ENCODE data around the gene IGFL2. TPM values are rescaled to one million over a fixed set of nuclear protein-coding genes. Genes with fewer than 3 reads are reported as not detected.
A peak's percentile ranks its signal among the peaks of the same experiment; 100 is the strongest.
"Not testable (repeated sequence)": the region's sequence is repeated elsewhere in the genome, so short reads cannot be mapped to it uniquely, and the experiment has no call there.

The IGFL2 gene
- total and polyA plus RNA-seq, 2 experiments from 2014 or later, result not detected

GRCh38 chr19:46191972-46192371, 43.9 kb downstream of the IGFL2 start:
- no peak overlapping the region for H3K4me2 ChIP-seq (ENCODE audit: unreplicated experiment)
- no peaks in the 10 kb centered on the region for H3K79me2 ChIP-seq (ENCODE audit: insufficient read depth)
- no peaks in the 10 kb centered on the region for H3K36me3 ChIP-seq (ENCODE audit: low read depth)
- H2AFZ ChIP-seq, result no peak overlapping the region
- DNase-seq, result no peak
- H3K4me1 ChIP-seq (ENCODE audit: insufficient read depth), result peaks cover 4% of the 10 kb centered on the region
- H3F3A ChIP-seq (ENCODE audit: insufficient read depth), result peaks cover 16% of the 10 kb centered on the region
- WGBS, 2 experiments (ENCODE audit: low coverage in 1 of 2, low lambda C conversion rate in 2 of 2, missing lambda C conversion rate in 2 of 2), result 65 to 66% methylated on average over 3 of the region's 3 CpGs
- H3K9me2 ChIP-seq (ENCODE audit: insufficient read depth), result no peaks in the 10 kb centered on the region
- peaks cover 27% of the 10 kb centered on the region for H3K27me3 ChIP-seq (replicated peaks; ENCODE audit: insufficient read depth)
- H3K27ac ChIP-seq, result no peak overlapping the region
- no peak overlapping the region for H3K4me3 ChIP-seq
- TF ChIP-seq EZH2 (IDR thresholded peaks at IDR 0.05; ENCODE audit: insufficient read depth, poor library complexity, severe bottlenecking) (no peak), EZH2phosphoT487 (IDR thresholded peaks at IDR 0.05; ENCODE audit: insufficient read depth, low read depth) (no peak)
- H4K20me1 ChIP-seq (ENCODE audit: insufficient read depth), result no peaks in the 10 kb centered on the region
- H3K9me3 ChIP-seq (ENCODE audit: low read depth), result no peaks in the 10 kb centered on the region
- in situ Hi-C loops (cut with MboI), result no loop called here
- no peak overlapping the region for H3K9ac ChIP-seq

GRCh38 chr19:46192626-46192991, 44.6 kb downstream of the IGFL2 start:
- H3K9me3 ChIP-seq (ENCODE audit: low read depth); H4K20me1 ChIP-seq (ENCODE audit: insufficient read depth); H3K36me3 ChIP-seq (ENCODE audit: low read depth); H2AFZ ChIP-seq; H3K9me2 ChIP-seq (ENCODE audit: insufficient read depth); in situ Hi-C loops (cut with MboI); H3K79me2 ChIP-seq (ENCODE audit: insufficient read depth); DNase-seq; H3K4me1 ChIP-seq (ENCODE audit: insufficient read depth): not testable (repeated sequence)
- Histone ChIP-seq H3K4me3 (peak overlapping the region; percentile 5; the same call in 1 of the 2 replicates), H3F3A (ENCODE audit: insufficient read depth) (peaks cover 16% of the 10 kb centered on the region), H3K27ac (0 out of 2 replicates have a peak overlapping the region, but pooled peaks have one; percentile 4), H3K9ac (peak overlapping the region; percentile 41; the same call in 1 of the 2 replicates), H3K27me3 (replicated peaks; ENCODE audit: insufficient read depth) (peaks cover 31% of the 10 kb centered on the region), H3K4me2 (ENCODE audit: unreplicated experiment) (peak overlapping the region; percentile 74)
- WGBS, 2 experiments (ENCODE audit: low coverage in 1 of 2, low lambda C conversion rate in 2 of 2, missing lambda C conversion rate in 2 of 2), result 77 to 78% methylated on average over 5 of the region's 5 CpGs

- peaks cover 16% of the 10 kb centered on the region for H3F3A ChIP-seq (ENCODE audit: insufficient read depth)
- no peak overlapping the region for H2AFZ ChIP-seq
- in situ Hi-C loops (cut with MboI), result no loop called here
- no peaks in the 10 kb centered on the region for H4K20me1 ChIP-seq (ENCODE audit: insufficient read depth)
- peak; percentile 95 for DNase-seq
- H3K4me1 ChIP-seq (ENCODE audit: insufficient read depth), result peaks cover 4% of the 10 kb centered on the region
- TF ChIP-seq EZH2phosphoT487 (IDR thresholded peaks at IDR 0.05; ENCODE audit: insufficient read depth, low read depth), result peak; percentile 50; the same call in 1 of the 2 replicates
- TF ChIP-seq EZH2 (IDR thresholded peaks at IDR 0.05; ENCODE audit: insufficient read depth, poor library complexity, severe bottlenecking), result no peak
- no peaks in the 10 kb centered on the region for H3K9me2 ChIP-seq (ENCODE audit: insufficient read depth)
- no peaks in the 10 kb centered on the region for H3K9me3 ChIP-seq (ENCODE audit: low read depth)
- no peaks in the 10 kb centered on the region for H3K79me2 ChIP-seq (ENCODE audit: insufficient read depth)
- 0 out of 2 replicates have a peak overlapping the region, but pooled peaks have one; percentile 4 for H3K27ac ChIP-seq
- H3K36me3 ChIP-seq (ENCODE audit: low read depth), result no peaks in the 10 kb centered on the region
- H3K9ac ChIP-seq, result peak overlapping the region; percentile 41; the same call in 1 of the 2 replicates
- H3K4me2 ChIP-seq (ENCODE audit: unreplicated experiment), result peak overlapping the region; percentile 74
- peaks cover 33% of the 10 kb centered on the region for H3K27me3 ChIP-seq (replicated peaks; ENCODE audit: insufficient read depth)
- WGBS, 2 experiments (ENCODE audit: low coverage in 1 of 2, low lambda C conversion rate in 2 of 2, missing lambda C conversion rate in 2 of 2), result 1% methylated on average over 11 of the region's 11 CpGs
- H3K4me3 ChIP-seq, result peak overlapping the region; percentile 5; the same call in 1 of the 2 replicates
These were observed 45.1 kb downstream of the IGFL2 start for GRCh38 chr19:46192992-46193650.

- Histone ChIP-seq H3K27me3 (replicated peaks; ENCODE audit: insufficient read depth) (peaks cover 39% of the 10 kb centered on the region), H3K9me2 (ENCODE audit: insufficient read depth) (no peaks in the 10 kb centered on the region), H3K79me2 (ENCODE audit: insufficient read depth) (no peaks in the 10 kb centered on the region), H2AFZ (no peak overlapping the region), H3K4me2 (ENCODE audit: unreplicated experiment) (peak overlapping the region; percentile 74), H3K9ac (no peak overlapping the region), H3K9me3 (ENCODE audit: low read depth) (no peaks in the 10 kb centered on the region), H3K27ac (no peak overlapping the region), H3F3A (ENCODE audit: insufficient read depth) (peaks cover 16% of the 10 kb centered on the region), H3K4me1 (ENCODE audit: insufficient read depth) (peaks cover 4% of the 10 kb centered on the region), H4K20me1 (ENCODE audit: insufficient read depth) (no peaks in the 10 kb centered on the region), H3K4me3 (no peak overlapping the region), H3K36me3 (ENCODE audit: low read depth) (no peaks in the 10 kb centered on the region)
- 82 to 85% methylated on average over 4 of the region's 4 CpGs for WGBS, 2 experiments (ENCODE audit: low coverage in 1 of 2, low lambda C conversion rate in 2 of 2, missing lambda C conversion rate in 2 of 2)
- in situ Hi-C loops (cut with MboI), result no loop called here
- TF ChIP-seq EZH2 (IDR thresholded peaks at IDR 0.05; ENCODE audit: insufficient read depth, poor library complexity, severe bottlenecking) (no peak), EZH2phosphoT487 (IDR thresholded peaks at IDR 0.05; ENCODE audit: insufficient read depth, low read depth) (no peak)
- no peak for DNase-seq
These were observed 45.6 kb downstream of the IGFL2 start for GRCh38 chr19:46193678-46194077.
